Measurements from ENCODE around the gene PRODH2.

The PRODH2 gene

DNA sequence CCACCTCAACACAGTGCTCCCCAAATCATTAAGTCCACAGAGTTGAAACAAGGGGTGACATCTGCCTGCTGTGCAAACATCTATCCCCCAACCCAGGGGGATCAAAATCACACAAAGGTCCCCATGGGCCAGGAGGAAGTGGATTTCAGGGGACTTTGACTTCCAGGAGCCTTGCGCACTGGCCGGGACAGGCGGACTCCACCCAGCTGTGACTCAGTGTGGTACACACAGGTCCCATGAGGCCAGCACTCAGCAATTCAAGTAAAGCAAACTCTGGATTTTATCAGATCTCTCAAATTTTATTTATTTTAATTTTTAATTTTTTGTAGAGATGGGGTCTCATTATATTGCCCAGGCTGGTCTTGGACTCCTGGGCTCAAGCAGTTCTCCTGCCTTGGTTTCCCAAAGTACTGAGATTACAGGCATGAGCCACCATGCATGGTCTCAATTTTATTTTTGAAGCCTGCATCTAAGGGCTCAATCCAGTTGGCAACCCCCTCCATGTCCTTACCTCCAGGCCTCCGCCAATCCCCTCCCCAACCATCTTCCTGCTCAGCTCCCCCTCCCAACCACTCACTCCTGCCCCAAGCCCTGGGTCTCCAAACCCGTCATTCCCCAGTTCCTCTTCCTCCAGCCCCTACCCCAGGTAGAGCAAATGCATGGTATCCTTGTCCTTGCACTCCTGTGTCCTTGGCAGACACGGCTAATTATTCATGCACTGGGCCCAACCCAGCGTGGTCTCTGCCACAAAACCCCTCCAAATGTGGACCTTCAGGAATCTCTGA, 19.1 kb downstream of the PRODH2 start:
- no peak for DNase-seq

DNA sequence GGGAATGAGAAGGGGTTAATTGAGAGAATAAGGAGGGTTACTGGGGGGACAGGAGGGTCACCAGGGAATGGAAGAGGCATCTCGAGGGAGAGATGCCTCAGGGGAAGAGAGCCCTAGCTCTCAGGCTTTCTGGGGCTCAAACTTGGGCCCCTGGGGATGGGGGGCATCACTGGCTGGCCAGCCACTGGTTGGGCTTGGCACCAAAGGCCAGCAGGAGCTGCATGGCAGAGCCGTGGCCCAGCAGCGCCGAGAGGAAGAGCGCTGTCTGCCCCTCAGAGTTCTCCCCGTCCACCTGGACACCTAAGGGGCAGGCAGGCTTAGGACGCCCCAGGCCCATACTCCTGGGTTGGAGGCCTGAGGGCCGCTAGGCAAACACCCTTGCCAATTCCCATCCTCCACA, 19.8 kb downstream of the PRODH2 start:
- DNase-seq = no peak

DNA sequence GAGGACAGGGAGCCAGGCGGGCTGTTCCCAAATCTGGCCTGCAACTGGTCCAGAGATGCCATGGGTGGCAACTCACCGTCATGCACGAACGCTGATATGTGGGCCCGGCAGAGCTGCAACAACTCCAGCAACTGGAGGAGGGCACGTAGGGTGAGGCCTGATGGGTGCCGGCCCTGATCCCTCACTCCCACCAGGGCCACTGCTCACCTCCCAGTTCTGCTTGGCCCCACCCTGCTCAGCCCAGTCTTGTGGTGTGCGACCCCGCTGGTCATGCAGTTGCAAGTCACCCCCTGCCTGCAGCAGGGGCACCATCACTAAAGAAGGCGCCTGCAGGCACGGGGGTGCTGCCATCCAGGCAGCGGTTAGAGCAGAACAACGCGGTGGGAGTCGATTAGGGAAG, 20.3 kb downstream of the PRODH2 start:
- DNase-seq = no peak

DNA sequence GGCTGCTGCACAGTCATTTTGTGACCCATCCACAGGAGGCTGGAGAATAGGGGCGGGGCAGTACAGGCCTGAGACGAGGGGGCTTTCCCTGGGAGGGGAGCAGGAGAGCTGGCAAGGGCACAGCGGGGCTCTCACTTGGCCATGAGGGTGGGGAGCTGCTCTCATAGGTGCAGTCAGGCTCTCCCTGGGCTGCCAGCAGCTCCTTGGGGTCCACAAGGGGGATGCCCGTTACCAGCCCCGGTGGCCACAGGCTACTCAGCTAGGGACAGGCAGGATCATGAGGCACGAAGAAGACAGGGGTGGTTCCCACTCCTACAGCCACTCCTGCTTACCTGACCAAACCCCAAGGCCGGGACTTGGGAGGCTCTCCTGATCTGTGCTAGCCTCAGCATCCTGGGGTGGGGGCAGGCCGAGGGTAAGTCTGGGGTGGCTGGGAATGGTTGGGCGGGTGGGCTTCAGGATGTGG, 20.8 kb downstream of the PRODH2 start:
- DNase-seq = no peak

DNA sequence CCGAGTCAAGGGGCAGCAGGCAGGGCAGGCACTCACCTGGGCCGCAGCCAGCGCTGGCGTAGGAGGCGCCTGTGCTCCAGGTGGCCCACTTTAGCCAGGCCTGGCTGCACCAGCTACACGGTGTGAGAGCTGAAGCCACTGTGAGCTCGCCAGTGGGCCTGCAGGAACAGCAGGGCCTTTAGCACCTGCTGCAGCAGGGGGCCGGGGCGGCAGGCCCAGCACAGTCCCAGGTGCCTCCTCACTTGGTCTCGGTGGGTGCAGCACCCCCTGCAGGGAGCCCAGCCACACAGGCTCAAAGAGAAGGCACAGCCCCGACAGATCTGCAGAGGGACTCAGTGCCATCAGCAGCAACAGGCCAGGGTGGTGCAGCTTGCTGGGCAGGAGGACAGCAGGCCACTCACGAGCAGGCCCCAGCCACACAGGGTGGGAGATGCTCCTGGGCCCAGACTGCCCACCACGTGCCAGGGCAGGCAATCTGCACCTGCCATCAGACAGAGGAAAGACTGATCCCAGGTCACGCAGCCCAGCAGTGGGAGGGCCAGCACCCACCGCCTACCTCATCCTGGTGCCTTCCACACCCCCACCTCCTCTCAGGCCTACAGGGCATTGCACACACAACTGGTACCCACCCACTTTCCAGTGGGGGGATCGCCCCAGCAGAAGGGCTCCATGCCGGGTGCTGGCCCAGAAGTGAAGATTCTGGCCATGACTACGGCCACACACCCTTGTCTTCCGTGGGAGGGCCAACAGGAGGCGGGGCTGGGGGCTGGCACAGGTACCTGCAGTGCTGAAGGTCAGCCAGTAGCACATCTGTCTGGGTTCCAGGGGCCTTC, 21.4 kb downstream of the PRODH2 start:
- DNase-seq = no peak

DNA sequence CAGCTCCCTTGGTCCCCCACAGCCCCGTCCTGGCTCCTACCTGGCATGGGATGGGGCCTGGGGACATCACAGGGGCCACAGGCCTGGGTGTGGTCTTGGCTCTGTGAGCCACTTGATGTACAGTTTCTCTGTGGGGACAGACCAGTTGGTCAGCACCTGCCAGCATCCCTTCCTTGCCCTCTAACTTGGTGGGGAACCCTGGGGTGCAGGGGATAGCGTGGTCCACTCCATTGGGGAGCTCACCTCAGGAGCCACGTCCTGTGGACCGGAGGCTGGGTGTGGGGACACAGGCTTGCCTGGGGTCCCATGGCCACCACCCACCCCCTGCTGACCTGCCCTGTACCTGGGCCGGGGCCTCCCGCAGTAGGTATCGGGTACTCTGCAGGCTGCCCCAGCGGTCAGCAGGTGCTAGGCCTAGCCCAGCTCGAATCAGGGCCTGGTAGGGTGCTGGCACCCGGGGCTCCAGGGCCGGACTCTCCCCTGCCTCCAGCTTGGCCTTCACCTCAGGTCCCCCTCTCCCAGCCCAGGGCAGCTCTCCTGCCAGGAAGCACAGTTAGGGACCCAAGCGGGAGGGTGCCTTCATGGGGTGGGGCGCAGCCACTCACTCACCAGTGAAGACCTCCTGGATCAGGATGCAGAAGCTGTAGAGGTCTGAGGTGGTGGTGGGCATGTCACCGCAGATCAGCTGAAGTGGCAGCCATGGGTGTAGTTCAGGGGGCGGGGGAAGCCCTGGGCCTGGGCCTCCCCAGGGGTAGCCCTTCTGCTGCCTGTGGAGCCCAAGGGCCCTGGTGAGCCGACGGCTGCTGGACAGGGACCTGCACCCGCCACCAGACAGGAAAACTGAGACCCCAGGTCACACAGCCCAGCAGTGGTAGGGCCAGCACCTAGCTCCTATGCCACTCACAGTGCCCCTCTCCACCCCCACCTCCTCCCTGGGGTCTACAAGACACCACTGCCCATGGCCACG, 22.4 kb downstream of the PRODH2 start:
- no peak for DNase-seq

DNA sequence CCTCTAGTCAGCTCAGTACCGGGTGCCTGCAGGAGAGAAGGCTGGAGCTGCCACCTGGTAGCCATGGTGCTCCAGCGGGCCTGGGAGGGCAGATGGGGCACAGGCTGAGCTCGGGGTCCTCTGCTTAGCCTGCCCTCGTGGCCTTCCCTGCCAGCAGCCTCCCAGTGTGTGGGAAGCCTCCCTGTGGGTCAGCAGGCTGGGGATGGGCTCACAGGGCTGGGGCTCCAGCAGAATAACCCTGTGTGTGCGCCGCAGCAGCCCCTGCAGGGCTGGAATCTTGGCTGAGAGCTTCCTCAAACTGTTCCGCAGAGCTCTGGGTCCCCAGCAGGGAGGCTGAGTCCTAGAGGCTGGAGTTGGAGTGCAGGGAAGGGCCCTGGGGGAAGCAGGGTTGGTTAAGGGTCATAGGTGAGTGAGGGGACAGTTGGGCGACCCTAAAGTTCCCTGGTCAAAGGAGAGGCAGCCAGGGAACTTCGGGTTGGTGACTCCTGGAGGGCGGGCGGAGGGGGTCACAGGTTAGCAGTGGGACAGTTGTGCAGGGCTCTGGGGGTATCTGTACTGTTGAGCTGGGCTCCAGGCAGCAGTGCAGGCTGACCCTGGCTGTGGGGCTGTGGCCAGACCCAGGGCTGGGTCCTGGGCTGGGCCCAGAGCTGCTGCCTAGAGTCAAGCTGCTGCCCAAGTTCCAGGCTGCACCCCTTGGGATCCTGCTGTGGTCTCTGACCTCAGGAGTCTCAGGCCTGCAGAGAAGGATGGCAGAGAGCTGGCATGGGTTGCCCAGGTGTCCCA, 23.3 kb downstream of the PRODH2 start:
- DNase-seq = no peak

DNA sequence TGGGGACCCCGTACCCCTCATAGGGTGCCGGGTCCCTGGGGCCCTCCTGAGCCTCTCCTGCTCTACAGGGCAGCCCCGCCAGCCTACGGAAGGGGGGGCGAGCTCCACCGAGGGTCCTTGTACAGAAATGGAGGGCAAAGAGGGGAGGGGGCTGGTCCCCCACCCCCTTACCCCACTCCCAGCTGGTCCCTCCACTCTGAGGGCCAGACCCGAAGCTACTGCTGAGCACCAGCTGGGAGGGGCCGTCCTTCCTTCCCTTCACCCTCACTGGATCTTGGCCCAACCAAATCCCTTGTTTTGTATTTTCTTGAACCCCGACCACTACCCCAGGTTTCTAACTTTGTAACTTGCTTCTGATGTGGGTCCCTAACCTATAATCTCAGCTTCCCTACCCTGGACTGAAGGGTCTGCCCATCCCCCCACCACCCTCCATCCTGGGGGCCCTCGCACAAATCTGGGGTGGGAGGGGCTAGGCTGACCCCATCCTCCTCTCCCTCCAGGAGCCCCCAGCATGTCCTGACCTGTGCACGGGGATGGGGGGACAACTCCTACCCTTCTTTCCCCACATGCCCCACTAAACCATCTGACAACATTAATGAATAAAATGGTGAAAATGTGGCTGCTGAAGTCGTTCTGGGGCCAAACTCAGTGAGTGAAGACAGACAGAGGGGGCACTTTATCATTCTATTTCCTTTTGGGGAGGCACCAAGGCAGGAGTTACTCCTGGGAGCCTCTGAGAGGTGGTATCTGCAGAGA, 24.3 kb downstream of the PRODH2 start:
- no peak for DNase-seq

DNA sequence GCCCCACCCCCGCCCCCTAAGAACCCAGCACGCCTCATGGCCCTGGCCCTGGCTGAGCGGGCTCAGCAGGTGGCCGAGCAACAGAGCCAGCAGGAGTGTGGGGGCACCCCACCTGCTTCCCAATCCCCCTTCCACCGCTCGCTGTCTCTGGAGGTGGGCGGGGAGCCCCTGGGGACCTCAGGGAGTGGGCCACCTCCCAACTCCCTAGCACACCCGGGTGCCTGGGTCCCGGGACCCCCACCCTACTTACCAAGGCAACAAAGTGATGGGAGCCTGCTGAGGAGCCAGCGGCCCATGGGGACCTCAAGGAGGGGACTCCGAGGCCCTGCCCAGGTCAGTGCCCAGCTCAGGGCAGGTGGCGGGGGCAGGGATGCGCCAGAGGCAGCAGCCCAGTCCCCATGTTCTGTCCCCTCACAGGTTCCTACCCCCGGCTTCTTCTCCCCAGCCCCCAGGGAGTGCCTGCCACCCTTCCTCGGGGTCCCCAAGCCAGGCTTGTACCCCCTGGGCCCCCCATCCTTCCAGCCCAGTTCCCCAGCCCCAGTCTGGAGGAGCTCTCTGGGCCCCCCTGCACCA, 25.3 kb downstream of the PRODH2 start:
- DNase-seq = no peak

DNA sequence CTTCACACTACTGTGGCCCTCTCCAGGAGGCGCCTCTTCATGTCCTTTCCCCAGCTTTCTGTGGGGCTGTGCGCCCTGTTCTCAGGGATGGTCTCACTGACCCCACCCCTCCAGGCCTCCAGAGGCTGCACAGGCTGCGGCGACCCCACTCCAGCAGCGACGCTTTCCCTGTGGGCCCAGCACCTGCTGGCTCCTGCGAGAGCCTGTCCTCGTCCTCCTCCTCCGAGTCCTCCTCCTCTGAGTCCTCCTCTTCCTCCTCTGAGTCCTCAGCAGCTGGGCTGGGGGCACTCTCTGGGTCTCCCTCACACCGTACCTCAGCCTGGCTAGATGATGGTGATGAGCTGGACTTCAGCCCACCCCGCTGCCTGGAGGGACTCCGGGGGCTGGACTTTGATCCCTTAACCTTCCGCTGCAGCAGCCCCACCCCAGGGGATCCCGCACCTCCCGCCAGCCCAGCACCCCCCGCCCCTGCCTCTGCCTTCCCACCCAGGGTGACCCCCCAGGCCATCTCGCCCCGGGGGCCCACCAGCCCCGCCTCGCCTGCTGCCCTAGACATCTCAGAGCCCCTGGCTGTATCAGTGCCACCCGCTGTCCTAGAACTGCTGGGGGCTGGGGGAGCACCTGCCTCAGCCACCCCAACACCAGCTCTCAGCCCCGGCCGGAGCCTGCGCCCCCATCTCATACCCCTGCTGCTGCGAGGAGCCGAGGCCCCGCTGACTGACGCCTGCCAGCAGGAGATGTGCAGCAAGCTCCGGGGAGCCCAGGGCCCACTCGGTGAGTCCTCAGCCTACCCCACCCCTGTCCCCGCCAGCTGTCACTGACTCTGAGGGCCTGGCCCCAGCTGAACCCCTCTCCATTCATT, 26.1 kb downstream of the PRODH2 start:
- no peak for DNase-seq

DNA sequence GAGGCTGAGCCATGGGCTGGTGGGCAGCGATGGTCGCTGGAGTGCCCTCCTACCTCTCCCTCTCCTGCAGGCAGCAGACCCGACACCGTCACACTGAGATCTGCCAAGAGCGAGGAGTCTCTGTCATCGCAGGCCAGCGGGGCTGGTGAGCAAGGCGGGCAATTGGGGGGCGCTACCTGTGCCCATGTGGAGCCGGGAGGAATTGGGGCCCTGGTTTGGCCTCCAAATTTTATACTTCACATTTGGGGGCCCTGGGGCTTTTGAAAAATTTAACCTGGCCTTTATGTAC, 27.4 kb downstream of the PRODH2 start:
- no peak for DNase-seq

DNA sequence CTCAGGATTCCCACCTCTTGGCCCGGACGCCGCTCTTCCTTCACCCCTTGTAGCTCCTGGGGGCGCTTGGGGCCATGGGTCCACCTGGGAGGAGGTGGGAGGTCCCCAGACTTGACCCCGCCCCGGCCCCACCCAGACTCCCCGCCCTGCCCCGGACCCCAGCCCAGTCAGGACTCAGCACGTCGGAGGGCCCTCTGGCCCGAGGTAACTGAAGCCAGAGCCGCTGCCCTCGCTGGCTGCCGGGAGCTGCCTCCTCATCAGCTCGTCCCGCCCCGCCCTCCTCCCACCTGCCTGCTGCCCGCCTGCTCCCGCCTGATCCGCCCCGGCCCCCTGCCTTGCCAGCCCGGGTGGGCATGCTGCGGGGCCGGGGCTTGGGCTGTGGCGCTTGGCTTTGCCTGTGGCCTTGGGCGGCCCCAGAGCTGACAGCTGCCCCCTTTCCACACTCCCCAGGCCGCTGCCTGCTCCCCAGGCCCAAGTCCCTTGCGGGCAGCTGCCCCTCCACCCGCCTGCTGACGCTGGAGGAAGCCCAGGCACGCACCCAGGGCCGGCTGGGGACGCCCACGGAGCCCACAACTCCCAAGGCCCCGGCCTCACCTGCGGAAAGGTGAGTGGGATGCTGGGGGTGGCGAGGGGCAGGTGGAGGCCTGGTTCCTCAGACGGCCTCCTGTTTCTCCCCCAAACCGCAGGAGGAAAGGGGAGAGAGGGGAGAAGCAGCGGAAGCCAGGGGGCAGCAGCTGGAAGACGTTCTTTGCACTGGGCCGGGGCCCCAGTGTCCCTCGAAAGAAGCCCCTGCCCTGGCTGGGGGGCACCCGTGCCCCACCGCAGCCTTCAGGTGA, 27.9 kb downstream of the PRODH2 start:
- no peak for DNase-seq

DNA sequence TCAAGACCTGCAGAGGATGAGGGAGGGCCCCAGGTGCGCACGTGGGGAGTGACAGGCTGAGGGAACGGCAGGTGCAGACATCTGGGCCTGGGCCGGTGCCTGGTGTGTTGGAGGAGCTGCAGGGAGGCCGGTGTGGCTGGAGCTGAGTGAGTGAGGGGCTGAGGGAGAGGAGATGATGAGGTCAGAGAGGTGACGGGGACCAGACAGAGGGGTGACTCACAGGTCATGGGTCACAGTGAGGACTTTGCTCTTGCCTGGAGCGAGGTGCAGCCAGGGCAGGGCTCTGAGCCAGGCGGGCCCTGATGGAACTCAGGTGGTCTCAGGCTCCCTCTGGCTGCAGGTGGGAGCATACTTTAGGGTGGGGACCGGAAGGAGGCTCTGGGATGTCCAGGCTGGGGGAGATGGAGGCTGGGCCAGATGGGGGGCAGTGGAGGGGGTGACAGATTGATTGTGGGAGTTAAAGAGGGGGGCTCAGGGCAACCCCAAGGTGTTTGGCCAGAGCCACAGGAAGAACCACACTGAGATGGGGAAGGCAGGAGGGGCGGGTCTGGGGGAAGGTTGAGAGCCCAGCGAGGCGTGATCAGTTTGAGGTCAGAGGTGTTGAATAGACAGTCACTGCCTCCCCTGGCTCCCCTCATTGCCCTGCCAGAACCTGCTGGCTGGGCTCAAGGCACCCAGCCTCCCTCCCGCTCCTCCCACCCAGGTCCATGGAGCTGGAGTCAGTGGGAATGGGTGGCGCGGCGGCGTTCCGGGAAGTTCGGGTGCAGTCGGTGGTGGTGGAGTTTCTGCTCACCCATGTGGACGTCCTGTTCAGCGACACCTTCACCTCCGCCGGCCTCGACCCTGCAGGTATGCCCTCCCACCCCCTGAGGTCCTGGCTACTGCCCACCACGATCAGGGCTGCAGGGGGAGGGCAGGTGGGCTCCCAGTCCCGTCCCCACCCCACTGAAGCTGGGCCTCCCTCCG, 28.9 kb downstream of the PRODH2 start:
- no peak for DNase-seq

DNA sequence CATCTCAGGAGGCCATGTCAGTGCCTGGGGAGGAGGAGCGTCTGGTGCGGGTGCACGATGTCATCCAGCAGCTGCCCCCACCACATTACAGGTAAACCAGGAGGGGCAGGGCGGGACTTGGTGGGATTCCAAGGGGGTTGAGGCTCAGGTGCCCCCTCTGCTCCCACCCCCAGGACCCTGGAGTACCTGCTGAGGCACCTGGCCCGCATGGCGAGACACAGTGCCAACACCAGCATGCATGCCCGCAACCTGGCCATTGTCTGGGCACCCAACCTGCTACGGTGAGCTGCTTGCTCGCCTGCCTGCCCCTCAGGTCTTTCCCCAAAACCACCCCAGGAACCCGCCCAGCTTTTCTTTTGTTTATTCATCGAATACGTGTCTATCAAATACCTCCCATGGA, 30.1 kb downstream of the PRODH2 start:
- DNase-seq = no peak

DNA sequence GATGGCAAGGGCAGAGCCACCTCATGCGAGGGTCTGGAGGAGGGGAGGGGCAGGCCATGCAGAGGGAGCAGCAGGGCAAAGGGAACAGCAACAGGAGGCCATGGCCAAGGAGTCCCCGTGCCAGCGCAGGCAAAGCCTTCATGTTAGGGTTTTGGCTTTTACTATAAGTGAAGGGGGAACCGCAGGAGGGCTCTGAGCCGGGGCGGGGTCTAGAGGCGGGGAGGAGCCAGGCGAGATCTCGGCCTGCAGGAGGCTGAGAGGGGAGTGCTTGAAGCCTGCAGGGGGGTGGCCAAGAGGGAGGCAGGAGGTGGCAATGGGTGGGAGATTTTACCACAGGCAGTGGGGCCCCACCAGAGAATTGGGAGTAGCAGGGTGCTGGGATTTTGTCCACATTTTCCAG, 31.0 kb downstream of the PRODH2 start:
- DNase-seq = no peak

DNA sequence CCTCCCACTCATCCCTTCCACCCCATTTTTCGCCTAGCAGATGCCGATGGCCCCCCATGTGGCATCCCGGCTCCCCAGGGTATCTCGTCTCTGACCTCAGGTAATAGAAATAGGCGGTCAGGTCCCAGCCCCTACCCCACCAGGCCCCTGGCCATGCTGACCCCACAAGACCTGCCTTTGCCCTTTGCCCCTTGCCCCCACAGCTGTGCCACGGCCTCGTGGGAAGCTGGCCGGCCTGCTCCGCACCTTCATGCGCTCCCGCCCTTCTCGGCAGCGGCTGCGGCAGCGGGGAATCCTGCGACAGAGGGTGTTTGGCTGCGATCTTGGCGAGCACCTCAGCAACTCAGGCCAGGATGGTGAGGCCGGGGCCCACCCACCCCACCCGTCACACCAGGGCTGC, 31.9 kb downstream of the PRODH2 start:
- no peak for DNase-seq

DNA sequence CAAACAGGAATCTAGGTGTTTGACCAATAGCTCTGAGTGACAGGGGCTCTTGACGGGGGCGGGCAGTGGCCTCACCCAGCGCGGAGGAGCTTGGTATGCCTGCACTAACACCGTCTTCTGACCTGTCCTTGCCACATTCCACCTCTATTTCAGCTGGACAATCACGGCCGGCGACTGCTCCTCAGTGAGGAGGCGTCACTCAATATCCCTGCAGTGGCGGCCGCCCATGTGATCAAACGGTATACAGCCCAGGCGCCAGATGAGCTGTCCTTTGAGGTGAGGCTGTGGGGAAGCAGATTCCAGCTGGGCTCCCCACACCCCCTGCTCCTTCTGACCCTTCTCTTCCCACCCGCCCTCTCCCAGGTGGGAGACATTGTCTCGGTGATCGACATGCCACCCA, 32.6 kb downstream of the PRODH2 start:
- no peak for DNase-seq

DNA sequence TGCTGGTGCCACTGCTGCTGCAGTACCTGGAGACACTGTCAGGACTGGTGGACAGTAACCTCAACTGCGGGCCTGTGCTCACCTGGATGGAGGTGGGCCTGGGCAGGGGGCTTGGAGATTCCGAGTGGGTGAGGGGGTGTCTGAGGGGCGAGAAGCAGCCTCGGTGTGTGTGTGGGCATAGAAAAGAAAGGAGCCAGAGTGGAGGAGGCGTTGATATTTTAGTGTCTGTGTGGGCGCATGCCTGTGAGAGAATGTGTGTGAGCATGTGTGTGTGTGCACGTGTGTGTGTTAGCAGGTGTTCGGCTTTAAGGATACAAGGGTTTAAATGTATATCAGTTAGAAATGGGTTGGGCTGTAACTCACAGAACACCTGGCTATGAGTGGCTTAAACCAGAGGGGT, 33.6 kb downstream of the PRODH2 start:
- DNase-seq = no peak
